B cell (primary cell): ENCODE measurements around the gene OR2D3. TPM values are rescaled to one million over a fixed set of nuclear protein-coding genes. Genes with fewer than 3 reads are reported as not detected.

Source experiments
- ATAC-seq: fragments of 200-7000 bp; cut with Tn5 transposase; one replicate; pipeline ENCODE4 v1.10.0; 2021; ENCODE audit warnings: low read depth, mild to moderate bottlenecking, moderate number of reproducible peaks, moderate library complexity
- CTCF ChIA-PET: fragments of 350-600 bp; sonication (Branson Sonifier 250); formaldehyde crosslinking; loops from one replicate; lab custom pipeline; 2021; ENCODE audit warnings: antibody characterized with exemption, inconsistent platforms; lab: Charles Lee
- POLR2A ChIA-PET: fragments of 350-600 bp; sonication (Branson Sonifier 250); formaldehyde crosslinking; loops from one replicate; lab custom pipeline; 2021; ENCODE audit warnings: antibody characterized with exemption; lab: Charles Lee
- DNase-seq: peaks from one replicate; pipeline ENCODE4 v3.0.0; 2013
- H2AFZ ChIP-seq: 2 replicates; pipeline ENCODE4 v1.6.1; 2012; ENCODE audit warnings: mild to moderate bottlenecking, low read depth, low read length; ENCODE audit not compliant: insufficient read depth, poor library complexity, severe bottlenecking
- H3K27ac ChIP-seq, 2 donors: 1 replicate in 1 of 2; 2 replicates in 1 of 2; pipeline ENCODE4 v1.5.1; 2012 to 2013; ENCODE audit warnings: low read length in 2 of 2, mild to moderate bottlenecking in 2 of 2, moderate library complexity in 1 of 2
- H3K27me3 ChIP-seq, 4 experiments: fragments of 200-600 bp in 1 of 4; sonication (generic) in 1 of 4; replicated peaks in 1 of 4; 1 replicate in 2 of 4; 2 replicates in 2 of 4; pipeline versions ENCODE4 v1.6.1 to v1.7.0; 2013 to 2016; ENCODE audit warnings: low read length in 3 of 4, mild to moderate bottlenecking in 2 of 4, mixed read lengths in 1 of 4, moderate library complexity in 1 of 4; ENCODE audit not compliant: insufficient read depth in 4 of 4, control insufficient read depth in 3 of 4; ENCODE audit errors: control extremely low read depth in 1 of 4
- H3K36me3 ChIP-seq, 2 experiments: replicated peaks in 1 of 2; 1 replicate in 1 of 2; 2 replicates in 1 of 2; pipeline versions ENCODE4 v1.6.1 to v1.7.1; 2013; ENCODE audit warnings: low read length in 1 of 2; ENCODE audit not compliant: insufficient read depth in 2 of 2, control insufficient read depth in 1 of 2; ENCODE audit errors: control extremely low read depth in 1 of 2, extremely low read depth in 1 of 2
- H3K4me1 ChIP-seq, 2 donors: fragments of 200-600 bp in 1 of 2; sonication (generic) in 1 of 2; 1 replicate in 1 of 2; 2 replicates in 1 of 2; pipeline versions ENCODE4 v1.5.1 to v1.6.1; 2013 to 2017; ENCODE audit warnings: low read length in 2 of 2; ENCODE audit not compliant: control insufficient read depth in 2 of 2, insufficient read depth in 2 of 2
- H3K4me2 ChIP-seq: replicated peaks from 2 replicates; pipeline ENCODE3; 2012; ENCODE audit warnings: mild to moderate bottlenecking, low read depth, low read length; ENCODE audit not compliant: poor library complexity, severe bottlenecking
- H3K4me3 ChIP-seq, 5 experiments: fragments of 200-600 bp in 1 of 5; sonication (generic) in 1 of 5; 1 replicate in 3 of 5; 2 replicates in 2 of 5; pipeline versions ENCODE4 v1.5.1 to v1.7.0; 2011 to 2016; ENCODE audit warnings: low read length in 4 of 5, mild to moderate bottlenecking in 4 of 5, low read depth in 2 of 5, control low read depth in 1 of 5, moderate library complexity in 1 of 5; ENCODE audit not compliant: insufficient read depth in 1 of 5; ENCODE audit errors: control extremely low read depth in 1 of 5, extremely low read depth in 1 of 5
- H3K79me2 ChIP-seq: fragments of 200-600 bp; sonication (generic); one replicate; pipeline ENCODE4 v1.6.0; 2016; ENCODE audit warnings: low read length; ENCODE audit not compliant: control insufficient read depth, insufficient read depth
- H3K9ac ChIP-seq: fragments of 200-600 bp; sonication (generic); 2 replicates; pipeline ENCODE4 v1.6.1; 2017; ENCODE audit warnings: mild to moderate bottlenecking, low read length, moderate library complexity
- H3K9me3 ChIP-seq, 3 donors: one replicate each; pipeline versions ENCODE4 v1.6.1 to v1.7.1; 2013; ENCODE audit warnings: low read length in 2 of 3; ENCODE audit not compliant: control insufficient read depth in 2 of 3, insufficient read depth in 1 of 3; ENCODE audit errors: control extremely low read depth in 1 of 3
- H4K20me1 ChIP-seq: 2 replicates; pipeline ENCODE4 v1.6.0; 2012; ENCODE audit warnings: mild to moderate bottlenecking, low read length; ENCODE audit not compliant: insufficient read depth, control insufficient read depth, poor library complexity, severe bottlenecking
- H3K27ac Mint-ChIP-seq: one replicate; pipeline ENCODE4 v1.8.0; 2021; ENCODE audit warnings: mixed read lengths
- H3K27me3 Mint-ChIP-seq: one replicate; pipeline ENCODE4 v1.8.0; 2021; ENCODE audit warnings: mixed read lengths
- H3K4me1 Mint-ChIP-seq: one replicate; pipeline ENCODE4 v1.8.0; 2021; ENCODE audit warnings: mixed read lengths
- H3K4me3 Mint-ChIP-seq: one replicate; pipeline ENCODE4 v1.8.0; 2021; ENCODE audit warnings: mixed read lengths
- H3K9me3 Mint-ChIP-seq: one replicate; pipeline ENCODE4 v1.8.0; 2022; ENCODE audit warnings: mixed read lengths; ENCODE audit not compliant: insufficient read depth
- CTCF ChIP-seq: fragments of 200-600 bp; IDR thresholded peaks from one replicate; pipeline ENCODE4 v1.8.0; 2022; ENCODE audit warnings: antibody characterized with exemption, mild to moderate bottlenecking
- EZH2 ChIP-seq: IDR thresholded peaks from 2 replicates; pipeline ENCODE4 v1.6.1; 2012; ENCODE audit warnings: borderline replicate concordance, low read depth, mild to moderate bottlenecking, moderate library complexity, low read length; ENCODE audit not compliant: insufficient read depth, poor library complexity, severe bottlenecking
- WGBS: methylation state at CpG from one replicate; pipeline ENCODE4 v1.1.5; 2013; ENCODE audit warnings: missing lambda C conversion rate; ENCODE audit not compliant: insufficient coverage; 5-methylcytosine and 5-hydroxymethylcytosine counted together
- intact Hi-C: fragments of 100-400 bp; cut with micrococcal nuclease; formaldehyde crosslinking; loops from one replicate; pipeline ENCODE4 v1.10.0; 2022
- polyA minus RNA-seq: library from RNA; depleted of rRNA, polyadenylated mRNA; stranded (reverse); fragments of >200 nt; gene quantifications from 2 replicates; pipeline ENCODE4 v1.2.3, GENCODE V29; 2012
- polyA plus RNA-seq: library from polyadenylated mRNA; depleted of rRNA; stranded (reverse); fragments of >200 nt; gene quantifications from 2 replicates; pipeline ENCODE4 v1.2.3, GENCODE V29; 2012
- total RNA-seq, 2 donors: library from RNA; stranded (reverse); fragments of 120-200 nt in 1 of 2; gene quantifications; 1 replicate in 1 of 2; 2 replicates in 1 of 2; pipeline versions ENCODE4 v1.2.3 to v1.2.4, GENCODE V29; 2013 to 2022

OR2D3 gene
- total RNA-seq (not detected in 2 replicates), polyA plus RNA-seq (not detected in 2 replicates), polyA minus RNA-seq (not detected in 2 replicates)
- not detected for total RNA-seq (2013)

- no peaks in the 10 kb centered on the region for H4K20me1 ChIP-seq
- H3K9me3 ChIP-seq = no peaks in the 10 kb centered on the region
- CTCF ChIA-PET = no interaction called here
- H3K4me3 Mint-ChIP-seq = no peak within 1 kb of the TSS
- intact Hi-C loops = loop anchor here (10.0 kb wide), 1 partner anchor 166 kb away; no protein-coding TSS in a partner anchor
- ATAC-seq (no peak), DNase-seq (no peak)
- H2AFZ ChIP-seq = no peak within 1 kb of the TSS
- no peaks in the 10 kb centered on the region for H3K27me3 Mint-ChIP-seq
- no peaks in the 10 kb centered on the region for H3K4me1 ChIP-seq
- no peaks in the 10 kb centered on the region for H3K36me3 ChIP-seq
- no peak within 1 kb of the TSS for H3K27ac Mint-ChIP-seq
- H3K4me3 ChIP-seq = no peak within 1 kb of the TSS
- POLR2A ChIA-PET = no interaction called here
- peaks cover 2% of the 10 kb centered on the region for H3K4me1 Mint-ChIP-seq
- TF ChIP-seq CTCF = no peak
- H3K79me2 ChIP-seq = no peaks in the 10 kb centered on the region
- no peak within 1 kb of the TSS for H3K9ac ChIP-seq
- peaks cover 3% of the 10 kb centered on the region for H3K9me3 Mint-ChIP-seq
- H3K4me2 ChIP-seq = no peak within 1 kb of the TSS
- peaks cover 0 to 4% (median 1%) of the 10 kb centered on the region in 4 experiments for H3K27me3 ChIP-seq
- H3K27ac ChIP-seq = no peak within 1 kb of the TSS
- no CpG with 5 or more reads among the region's 1 CpG for WGBS
These were observed at the start of gene OR2D3 for GRCh38 chr11:6920702-6921101. OR2D3 (plus strand) TSS chr11:6921002; CDS start chr11:6921002, 0 bp downstream.

GRCh38 chr11:6871278-6871677, 49.5 kb upstream of the OR2D3 start:
- no CpG with 5 or more reads among the region's 1 CpG for WGBS
- Histone ChIP-seq H3K27ac (no peak overlapping the region), H3K79me2 (no peaks in the 10 kb centered on the region), H3K4me2 (no peak overlapping the region), H3K4me3 (no peak overlapping the region), H4K20me1 (no peaks in the 10 kb centered on the region), H3K9me3 (no peaks in the 10 kb centered on the region), H2AFZ (no peak overlapping the region), H3K27me3 (no peaks in the 10 kb centered on the region), H3K36me3 (no peaks in the 10 kb centered on the region), H3K4me1 (no peaks in the 10 kb centered on the region), H3K9ac (no peak overlapping the region)
- POLR2A ChIA-PET = no interaction called here
- Mint-ChIP-seq H3K9me3 (no peaks in the 10 kb centered on the region), H3K27me3 (no peaks in the 10 kb centered on the region), H3K4me1 (no peaks in the 10 kb centered on the region), H3K27ac (no peak overlapping the region), H3K4me3 (no peak overlapping the region)
- CTCF ChIA-PET = no interaction called here
- intact Hi-C loops = no loop called here
- no peak for ATAC-seq
- TF ChIP-seq CTCF (no peak), EZH2 (no peak)
- DNase-seq = no peak
